Endothelial cell of umbilical vein (primary cell): ENCODE data around the gene ZNF438. TPM values are rescaled to one million over a fixed set of nuclear protein-coding genes. Genes with fewer than 3 reads are reported as not detected.
A peak's percentile ranks its signal among the peaks of the same experiment; 100 is the strongest.

Experiments used
- BruUV-seq: library from RNA; stranded (reverse); fragments of 400-500 nt; replicated peaks from 2 replicates; lab custom pipeline; 2021; lab: Mats Ljungman, UMichigan
- CTCF ChIA-PET: fragments of 300-600, 350-600 bp; sonication (Branson Sonifier 250); formaldehyde crosslinking; loops from one replicate; lab custom pipeline; 2021; ENCODE audit warnings: antibody characterized with exemption, inconsistent platforms; lab: Charles Lee
- POLR2A ChIA-PET: fragments of 300-600, 350-600 bp; sonication (Branson Sonifier 250); formaldehyde crosslinking; loops from one replicate; lab custom pipeline; 2021; ENCODE audit warnings: antibody characterized with exemption, inconsistent platforms; lab: Charles Lee
- DNase-seq: peaks from one replicate; pipeline ENCODE4 v3.0.0-alpha.2; 2011; ENCODE audit warnings: low read depth, low spot score
- FAIRE-seq: peaks from 2 replicates; lab custom pipeline; 2011; peaks lifted over from hg19 to GRCh38; lab: Jason Lieb, UNC
- H2AFZ ChIP-seq: 2 replicates; pipeline ENCODE4 v1.6.0; 2012; ENCODE audit warnings: low read depth, low read length, control low read depth, inconsistent platforms
- H3K27ac ChIP-seq: 2 replicates; pipeline ENCODE4 v1.5.1; 2011; ENCODE audit warnings: low read depth, mild to moderate bottlenecking, control low read depth, low read length, moderate library complexity; ENCODE audit not compliant: insufficient read depth
- H3K27me3 ChIP-seq, 2 experiments: 2 replicates each; pipeline versions ENCODE4 v1.6.0 to v1.6.1; 2011; ENCODE audit warnings: low read length in 2 of 2, mixed read lengths in 1 of 2; ENCODE audit not compliant: control insufficient read depth in 2 of 2, insufficient read depth in 2 of 2
- H3K36me3 ChIP-seq, 2 experiments: 2 replicates in 1 of 2; 3 replicates in 1 of 2; pipeline ENCODE4 v1.5.1; 2011; ENCODE audit warnings: low read length in 2 of 2, mild to moderate bottlenecking in 1 of 2, moderate library complexity in 1 of 2; ENCODE audit not compliant: control insufficient read depth in 2 of 2, insufficient read depth in 2 of 2; ENCODE audit errors: extremely low read depth in 1 of 2
- H3K4me1 ChIP-seq: 3 replicates; pipeline ENCODE4 v1.5.1; 2011; ENCODE audit warnings: mild to moderate bottlenecking, low read length; ENCODE audit not compliant: control insufficient read depth, insufficient read depth; ENCODE audit errors: extremely low read depth
- H3K4me2 ChIP-seq: 2 replicates; pipeline ENCODE4 v1.6.1; 2011; ENCODE audit warnings: low read length, control low read depth, mixed read lengths; ENCODE audit not compliant: insufficient read depth
- H3K4me3 ChIP-seq, 3 experiments: fragments of 200-600 bp in 1 of 3; sonication (generic), shearing (Covaris generic) in 1 of 3; replicated peaks in 1 of 3; 2 replicates each; pipeline ENCODE4 v1.5.1; 2011 to 2016; ENCODE audit warnings: control low read depth in 3 of 3, low read length in 3 of 3, mild to moderate bottlenecking in 2 of 3, inconsistent platforms in 1 of 3, low read depth in 1 of 3, moderate library complexity in 1 of 3; ENCODE audit not compliant: insufficient read depth in 1 of 3
- H3K79me2 ChIP-seq: 2 replicates; pipeline ENCODE4 v1.6.0; 2012; ENCODE audit warnings: low read length, inconsistent platforms; ENCODE audit not compliant: control insufficient read depth, insufficient read depth
- H3K9ac ChIP-seq: replicated peaks from 2 replicates; pipeline ENCODE3; 2011; ENCODE audit warnings: low read length, control low read depth; ENCODE audit not compliant: insufficient read depth; ENCODE audit errors: extremely low read depth
- H3K9me1 ChIP-seq: replicated peaks from 3 replicates; pipeline ENCODE4 v1.6.0; 2011; ENCODE audit warnings: mild to moderate bottlenecking, low read length; ENCODE audit not compliant: control insufficient read depth, insufficient read depth; ENCODE audit errors: extremely low read depth
- H3K9me3 ChIP-seq: replicated peaks from 2 replicates; pipeline ENCODE4 v1.5.1; 2012; ENCODE audit warnings: low read length, inconsistent platforms; ENCODE audit not compliant: control insufficient read depth, insufficient read depth
- H4K20me1 ChIP-seq: replicated peaks from 2 replicates; pipeline ENCODE3; 2011; ENCODE audit warnings: mild to moderate bottlenecking, low read length; ENCODE audit not compliant: control insufficient read depth, insufficient read depth; ENCODE audit errors: extremely low read depth
- CTCF ChIP-seq, 2 donors: IDR thresholded peaks; 1 replicate in 1 of 2; 2 replicates in 1 of 2; pipeline ENCODE4 v1.5.1; 2011; ENCODE audit warnings: low read length in 2 of 2, mild to moderate bottlenecking in 2 of 2, moderate library complexity in 2 of 2, control low read depth in 1 of 2, inconsistent platforms in 1 of 2, low read depth in 1 of 2; ENCODE audit not compliant: insufficient read depth in 1 of 2; ENCODE audit errors: extremely low read depth in 1 of 2
- GATA2 ChIP-seq: IDR thresholded peaks from 2 replicates; pipeline ENCODE4 v1.7.0; 2011; ENCODE audit warnings: low read depth, mild to moderate bottlenecking, moderate library complexity, mixed read lengths, low read length; ENCODE audit not compliant: insufficient read length, insufficient read depth
- MAX ChIP-seq: IDR thresholded peaks from 2 replicates; pipeline ENCODE4 v1.6.1; 2011; ENCODE audit not compliant: insufficient read depth, insufficient read length
- POLR2A ChIP-seq: IDR thresholded peaks from 2 replicates; pipeline ENCODE4 v1.6.1; 2012; ENCODE audit warnings: low read depth, mild to moderate bottlenecking, control low read depth, low read length
- POLR2AphosphoS5 ChIP-seq: IDR thresholded peaks from 2 replicates; pipeline ENCODE4 v1.6.1; 2012; ENCODE audit warnings: low read depth, mild to moderate bottlenecking, control low read depth, low read length, moderate library complexity; ENCODE audit not compliant: insufficient read depth
- dilution Hi-C: fragments of 300-500 bp; cut with MboI; formaldehyde crosslinking; loops from one replicate; pipeline ENCODE4 v1.15.0; 2019; ENCODE audit warnings: low sequenced_read_pairs; ENCODE audit not compliant: extremely low pct_ligation_motif_present
- intact Hi-C: fragments of 100-400 bp; cut with micrococcal nuclease; formaldehyde crosslinking; loops from one replicate; pipeline ENCODE4 v1.10.0; 2022
- polyA plus RNA-seq, 4 experiments: library from polyadenylated mRNA; depleted of rRNA in 3 of 4; stranded (reverse) in 3 of 4; unstranded in 1 of 4; fragments of >200 nt; gene quantifications; 2 replicates each; pipeline versions ENCODE4 v1.2.1 to v1.2.3, GENCODE V29; 2011 to 2012; ENCODE audit warnings: missing spikeins in 1 of 4
- total RNA-seq: library from RNA; stranded (reverse); gene quantifications from 2 replicates; pipeline ENCODE4 v1.2.3, GENCODE V29; 2021

ZNF438 gene
- total and polyA plus RNA-seq, 2 donors (not counting 3 experiments of a cell fraction or from before 2014, with no cell fraction given) = 7.2 to 15.1 TPM

- Histone ChIP-seq H3K79me2 (no peaks in the 10 kb centered on the region), H3K9me3 (no peaks in the 10 kb centered on the region), H3K4me2 (peak overlapping the region; percentile 47), H3K36me3 (no peaks in the 10 kb centered on the region), H3K4me3 (no peak overlapping the region), H3K27ac (peak overlapping the region; percentile 38), H3K9ac (no peak overlapping the region), H3K9me1 (no peaks in the 10 kb centered on the region), H2AFZ (peak overlapping the region; percentile 47), H3K27me3 (no peaks in the 10 kb centered on the region), H4K20me1 (no peaks in the 10 kb centered on the region), H3K4me1 (peaks cover 32% of the 10 kb centered on the region)
- DNase-seq = peak; percentile 69
- ChIA-PET POLR2A (no interaction called here), CTCF (interaction anchor here (0.8 to 1.5 kb wide), 4 partner anchors 17 to 457 kb away, joined by 3 to 6 read pairs (median 4); no protein-coding TSS in a partner anchor)
- dilution Hi-C loops (no loop called here), intact Hi-C loops (loop anchor here (2.0 to 10.0 kb wide), 3 partner anchors 40 to 770 kb away; no protein-coding TSS in a partner anchor)
- no TSS peak for BruUV-seq
- peak; percentile 67 for FAIRE-seq
- TF ChIP-seq MAX (no peak), POLR2AphosphoS5 (no peak), POLR2A (peak; percentile 17), CTCF (IDR thresholded peaks at IDR 0.05; ENCODE audit: extremely low read depth in 1 of 2, insufficient read depth in 1 of 2, low read depth in 1 of 2, low read length in 2 of 2) (no peak), GATA2 (no peak)
These were observed 2.6 kb upstream of the ZNF438 start for GRCh38 chr10:31034098-31034909.
